ENCODE data around the gene TMEM222.

GRCh38 chr1:27383039-27383605 is 61.2 kb downstream of the TMEM222 start, which contains the start of gene CD164L2:
- TF ChIP-seq EZH2phosphoT487 (IDR thresholded peaks at IDR 0.05; ENCODE audit: insufficient read depth, low read depth) (no peak), EZH2 (IDR thresholded peaks at IDR 0.05; ENCODE audit: insufficient read depth, poor library complexity, severe bottlenecking) (no peak)
